Activated CD4-positive, alpha-beta T cell treated with anti-CD3 and anti-CD28 coated beads, Interleukin-2, amount 50 U/mL, for 24 hours (primary cell): ENCODE data around the gene CBY1.

Experiments
- DNase-seq, 2 donors: peaks; one replicate each; pipeline ENCODE4 v3.0.0-alpha.2; 2020; ENCODE audit warnings: low read depth in 1 of 2, low spot score in 1 of 2

The CBY1 gene

DNA sequence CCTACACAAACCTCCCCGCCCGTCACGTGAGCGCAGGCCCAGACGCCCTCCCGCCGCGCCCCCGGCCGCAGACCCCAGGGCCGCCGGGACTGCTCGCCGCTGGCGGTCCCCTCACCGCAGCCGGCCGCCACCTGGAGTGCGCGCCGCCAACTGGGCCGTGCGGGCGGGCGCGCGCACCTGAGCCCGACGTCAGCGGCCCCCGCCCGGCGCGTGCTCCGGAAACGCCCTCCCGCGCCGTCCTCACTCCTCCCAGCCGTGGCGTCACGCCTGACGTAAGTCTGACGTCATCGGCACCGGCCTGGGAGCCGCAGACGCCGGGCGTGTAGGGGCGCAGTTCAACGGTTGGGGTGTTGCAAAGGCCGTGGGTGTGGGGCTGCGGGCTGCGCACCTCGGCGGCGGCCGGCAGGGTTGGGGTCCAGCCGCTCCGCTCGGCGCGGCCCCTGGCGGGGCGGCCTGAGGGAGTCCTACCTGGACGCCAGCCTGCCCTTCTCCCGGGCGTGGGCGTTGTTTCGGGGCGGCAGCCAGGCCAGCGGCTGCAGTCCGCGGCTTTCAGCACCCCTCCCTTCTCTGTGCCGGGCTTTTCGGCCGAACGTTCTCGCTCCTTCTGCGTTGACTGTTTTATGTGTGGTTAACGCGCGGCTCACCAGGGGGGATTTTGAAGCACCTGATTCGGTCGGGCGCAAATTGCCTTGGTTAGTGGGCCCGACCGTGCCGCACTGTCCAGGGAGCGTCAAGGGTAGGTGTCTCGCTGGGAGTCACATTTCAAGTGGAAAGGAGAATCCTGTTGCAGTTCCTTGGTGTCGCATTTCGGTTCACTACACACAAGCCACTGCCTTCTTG, 44.6 kb downstream of the CBY1 start, which contains the start of gene JOSD1:
TSS of gene JOSD1 (minus strand) at position 155 of the 840 bp plus-strand sequence. CDS start 956 bp downstream, outside the sequence.
- peak; percentile 95 to 98 for DNase-seq

DNA sequence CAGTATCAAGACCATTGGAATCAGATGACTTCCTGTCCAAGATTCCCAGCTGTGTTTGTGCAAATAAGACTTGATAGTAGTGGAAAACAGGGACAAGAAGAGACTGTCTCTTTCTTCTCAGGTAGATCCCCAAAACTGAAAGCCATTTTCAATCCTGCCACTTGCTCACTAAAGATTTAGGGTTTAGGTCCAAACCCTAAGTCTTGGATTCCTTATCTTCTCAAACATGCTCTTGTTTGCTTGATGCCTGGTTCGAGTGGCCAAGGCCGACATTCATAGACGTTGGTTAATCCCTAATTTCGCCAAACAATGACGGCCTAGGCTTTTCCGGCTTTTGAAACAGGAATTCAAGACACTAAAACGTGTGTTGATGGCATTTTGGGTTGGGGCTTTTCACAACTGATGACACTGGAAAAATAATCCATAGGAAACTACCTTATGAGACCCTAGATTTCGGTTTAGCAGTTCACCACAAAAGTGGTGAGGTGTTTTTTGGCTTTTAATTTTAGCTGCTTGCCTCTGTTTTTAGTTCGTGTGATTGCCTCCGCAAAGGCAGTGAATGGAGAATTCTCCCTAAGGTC, 48.3 kb downstream of the CBY1 start:
- DNase-seq = no peak

DNA sequence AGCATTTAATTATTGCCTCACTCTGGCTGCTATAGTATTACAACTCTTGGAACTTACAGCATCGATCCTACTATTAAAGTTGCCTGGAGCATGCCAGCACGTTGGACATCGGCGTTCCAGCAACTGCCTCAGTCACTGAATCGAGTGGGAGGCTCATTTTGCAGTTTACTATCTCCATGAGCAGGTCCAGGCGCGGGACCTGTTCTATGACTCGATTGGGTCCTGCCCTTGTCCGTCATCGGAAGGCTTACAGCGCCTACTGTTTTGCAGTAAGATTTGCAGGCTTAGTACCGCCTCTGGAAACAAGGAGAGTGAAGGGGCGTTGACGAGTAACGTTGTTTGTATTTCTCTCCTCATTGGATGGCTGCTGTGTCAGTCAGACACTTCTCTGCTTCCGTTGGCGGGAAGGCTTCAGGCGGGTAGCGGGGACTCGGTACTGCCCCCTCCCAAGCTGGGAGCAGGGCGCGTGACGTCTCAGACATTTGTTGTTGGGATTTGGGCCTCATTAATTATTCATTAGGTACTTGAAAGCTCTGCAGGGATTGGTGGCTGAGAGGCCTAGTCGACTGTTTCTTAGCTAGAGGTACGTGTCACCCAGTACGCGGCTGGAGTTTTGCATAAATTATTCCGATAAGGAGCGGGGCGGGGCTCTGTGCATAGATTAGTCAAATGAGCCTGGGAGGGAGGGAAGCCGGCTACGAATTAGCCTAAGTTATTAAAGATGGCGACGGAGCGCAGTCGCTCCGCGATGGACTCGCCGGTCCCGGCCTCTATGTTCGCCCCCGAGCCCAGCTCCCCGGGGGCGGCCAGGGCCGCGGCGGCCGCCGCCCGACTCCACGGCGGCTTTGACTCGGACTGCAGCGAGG, 49.0 kb downstream of the CBY1 start, which contains the start of gene GTPBP1:
TSS of gene GTPBP1 (plus strand) at position 710 of the 866 bp plus-strand sequence. CDS start at position 722, 12 bp downstream.
- DNase-seq = peak; percentile 86 to 99

DNA sequence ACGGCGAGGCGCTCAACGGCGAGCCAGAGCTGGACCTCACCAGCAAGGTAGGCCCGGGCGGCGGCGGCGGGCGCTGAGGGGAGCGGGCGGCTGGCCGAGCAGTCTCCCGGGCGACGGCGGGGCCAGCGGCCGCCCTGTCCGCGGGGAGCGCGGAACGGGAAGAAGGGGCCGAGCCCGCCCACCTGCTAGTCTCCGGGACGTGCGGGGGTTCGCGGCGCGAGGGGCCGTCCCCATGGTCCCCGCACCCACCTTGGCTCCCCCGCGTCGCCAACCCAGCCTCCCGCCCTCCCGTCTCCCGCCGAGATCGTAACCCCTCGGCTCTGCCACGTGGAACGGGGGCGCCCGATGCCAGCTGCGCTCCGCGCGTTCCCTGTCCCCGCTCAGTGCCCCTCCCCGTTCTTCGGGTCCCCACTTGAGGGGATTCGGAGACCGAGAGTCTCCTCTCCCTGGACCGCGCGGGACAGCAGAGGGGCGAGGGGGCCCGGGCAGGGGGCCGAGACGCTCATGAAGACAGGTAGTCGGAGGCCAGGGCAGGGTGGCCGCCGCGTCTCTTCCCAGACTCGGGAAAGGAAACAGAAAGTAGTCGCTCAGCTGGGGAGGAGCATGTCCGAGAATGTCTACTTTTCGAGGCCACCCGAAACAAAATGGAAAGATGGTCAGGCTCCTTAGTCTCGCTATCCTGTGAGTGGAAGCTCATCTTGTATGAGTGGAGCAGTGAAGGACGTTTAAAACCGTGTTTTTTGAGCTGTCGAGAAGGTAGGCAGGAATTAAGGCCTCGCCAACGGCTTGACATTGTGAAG, 49.9 kb downstream of the CBY1 start:
- peak; percentile 20 to 23 for DNase-seq

DNA sequence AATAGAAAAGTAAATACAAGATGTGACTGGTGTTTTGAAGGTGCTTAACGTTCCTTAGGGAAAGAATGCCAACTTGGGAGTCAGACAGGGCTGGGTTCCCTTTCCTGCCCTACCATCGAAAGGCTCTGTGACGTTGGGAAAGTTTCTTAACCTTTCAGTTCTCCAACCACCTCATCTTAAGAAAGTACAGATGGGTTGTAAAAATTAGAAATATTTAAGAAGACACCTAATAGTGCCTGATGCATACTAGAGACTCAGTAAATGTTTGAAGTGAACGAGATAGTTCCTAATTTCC, 50.4 kb downstream of the CBY1 start:
- no peak for DNase-seq

DNA sequence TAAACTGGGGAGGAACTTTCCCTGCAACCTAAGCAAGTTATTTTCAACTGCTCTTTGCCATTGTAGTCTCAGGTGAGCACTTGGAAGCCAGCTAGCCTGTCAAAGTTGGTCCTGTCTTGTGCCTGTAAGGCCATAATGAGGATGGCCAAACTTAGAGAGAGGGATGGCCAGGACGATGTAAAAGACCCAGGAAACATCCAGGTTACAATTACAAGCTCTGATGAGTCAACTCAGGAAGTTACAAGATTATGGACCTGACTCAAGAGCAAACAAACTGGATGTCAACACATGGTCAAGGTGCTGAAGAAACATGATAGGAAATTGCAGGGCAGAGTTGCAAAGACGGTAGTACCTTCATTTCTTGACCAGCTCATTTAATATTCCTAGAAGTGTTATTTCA, 50.9 kb downstream of the CBY1 start:
- no peak for DNase-seq

DNA sequence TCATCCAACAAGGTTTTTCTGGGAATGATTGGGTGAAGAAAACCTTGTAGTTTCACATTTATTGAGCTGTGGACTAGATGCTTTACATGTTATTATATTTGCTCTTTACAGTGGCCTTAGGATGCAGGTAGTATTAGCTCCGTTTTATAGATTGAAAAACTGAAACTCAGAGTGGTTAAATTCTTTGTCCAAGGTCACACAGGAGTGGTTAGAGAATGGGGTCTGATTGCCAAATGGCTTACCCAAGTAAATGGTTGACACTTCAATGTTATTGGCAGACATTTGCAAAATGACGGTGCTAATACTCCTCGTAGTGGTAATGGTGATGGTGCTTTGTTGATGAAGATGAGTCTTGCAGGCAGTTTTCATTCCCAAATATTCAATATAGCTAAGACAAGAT, 51.5 kb downstream of the CBY1 start:
- no peak for DNase-seq

DNA sequence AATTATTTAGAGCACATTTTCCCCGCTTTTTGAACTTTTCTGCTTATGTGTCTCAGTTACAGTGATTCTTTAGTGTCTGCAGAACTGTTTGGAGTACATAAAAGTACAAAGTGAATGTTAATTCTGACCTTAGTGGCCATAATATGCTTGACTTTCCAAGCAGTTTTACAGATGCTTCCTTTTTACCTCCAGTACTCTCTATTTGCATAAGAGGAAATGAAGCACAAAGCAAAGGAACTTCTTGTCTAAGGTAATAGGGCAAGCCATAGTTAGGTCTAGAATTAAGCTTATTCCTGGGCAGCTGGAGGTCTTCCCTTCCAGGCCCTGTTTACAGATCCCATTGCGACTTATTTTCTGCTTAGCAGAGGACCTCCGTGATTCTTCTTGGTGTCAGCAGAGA, 52.9 kb downstream of the CBY1 start:
- DNase-seq = no peak

DNA sequence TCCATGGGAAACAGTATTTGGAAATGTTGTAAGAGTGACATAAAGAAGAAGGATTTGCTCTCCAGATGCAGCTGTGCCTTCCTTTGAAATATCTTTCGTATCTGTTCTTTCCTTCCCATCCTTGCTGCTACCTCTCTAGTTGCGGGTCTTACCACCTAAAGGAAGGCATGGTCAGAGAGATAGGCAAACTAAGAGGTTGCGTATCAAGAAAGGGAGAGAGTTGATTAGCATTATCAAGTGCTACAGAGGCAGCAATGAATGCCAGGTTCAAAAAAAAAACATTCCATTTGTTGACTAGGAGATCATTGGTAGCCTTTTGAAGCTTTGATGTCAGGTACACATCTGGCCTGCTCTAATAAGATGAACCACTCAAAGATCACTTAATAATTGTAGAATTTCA, 53.9 kb downstream of the CBY1 start:
- no peak for DNase-seq

DNA sequence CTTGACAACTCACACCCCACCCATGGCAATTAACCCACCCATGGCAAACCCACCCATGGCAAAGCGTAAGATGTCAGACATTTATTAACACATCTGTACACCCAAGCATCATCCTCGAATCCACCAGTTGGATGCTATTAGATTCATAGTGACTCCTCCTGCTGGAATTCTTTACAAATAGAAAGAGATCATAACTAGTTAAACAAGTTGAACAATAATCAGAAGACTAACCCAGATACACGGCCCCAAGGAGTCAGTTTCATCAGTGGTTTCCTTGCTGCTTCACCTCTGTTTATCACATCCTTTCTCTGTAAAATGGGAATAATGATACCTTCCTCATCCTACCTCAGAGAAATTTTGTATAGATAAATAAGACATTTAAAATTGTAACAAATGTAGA, 54.4 kb downstream of the CBY1 start:
- DNase-seq = no peak

DNA sequence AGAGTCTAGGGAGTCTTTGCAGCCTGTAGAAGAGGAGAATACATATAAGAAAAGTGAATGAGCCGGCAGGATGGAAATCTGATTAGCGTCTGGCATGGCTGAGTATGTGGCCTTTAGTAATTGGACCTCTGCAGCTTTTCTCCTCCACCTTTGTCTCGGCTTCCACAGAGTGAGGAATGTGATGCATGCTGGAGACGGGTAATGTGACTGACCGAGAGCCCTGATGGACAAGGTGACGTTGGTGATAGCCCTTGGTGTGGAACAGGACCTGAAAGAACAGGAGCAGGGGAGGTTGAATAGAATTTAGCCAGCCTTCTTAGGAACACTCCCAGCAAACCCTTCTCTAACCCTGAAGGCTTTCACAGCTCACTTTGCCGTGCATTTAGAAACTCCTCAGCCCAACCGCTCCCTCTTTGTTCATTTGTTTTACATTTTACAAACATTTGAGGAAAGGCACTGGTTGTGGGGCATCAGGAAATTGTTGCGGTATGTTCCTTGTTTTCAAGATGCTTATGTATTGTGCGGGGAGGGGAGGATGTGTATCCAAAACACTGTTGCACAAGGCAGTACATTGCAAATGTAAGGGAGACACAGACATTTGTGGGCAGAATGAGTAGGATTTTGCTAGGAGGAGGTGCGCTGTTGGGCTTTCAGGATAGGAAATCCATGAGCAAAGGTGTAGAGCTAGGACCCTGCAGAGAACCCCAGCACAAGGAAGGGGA, 56.2 kb downstream of the CBY1 start:
- no peak for DNase-seq

DNA sequence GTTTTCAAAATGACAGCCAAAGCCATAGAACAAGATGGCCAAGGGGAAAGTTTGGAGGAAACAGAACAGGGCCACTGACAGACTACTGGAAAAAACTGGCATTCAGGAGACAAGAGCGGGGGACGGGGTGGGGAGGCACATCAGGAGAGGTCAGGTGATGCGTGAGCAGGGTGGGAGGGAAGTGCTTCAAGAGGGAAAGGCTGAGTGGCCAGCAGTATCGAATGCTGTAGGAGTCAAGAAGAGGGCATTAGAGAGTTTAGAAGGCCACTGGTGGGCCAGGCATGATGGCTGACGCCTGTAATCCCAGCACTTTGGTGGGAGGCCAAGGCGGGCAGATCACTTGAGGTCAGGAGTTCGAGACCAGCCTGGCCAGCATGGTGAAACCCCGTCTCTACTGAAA, 57.5 kb downstream of the CBY1 start:
- DNase-seq = no peak

DNA sequence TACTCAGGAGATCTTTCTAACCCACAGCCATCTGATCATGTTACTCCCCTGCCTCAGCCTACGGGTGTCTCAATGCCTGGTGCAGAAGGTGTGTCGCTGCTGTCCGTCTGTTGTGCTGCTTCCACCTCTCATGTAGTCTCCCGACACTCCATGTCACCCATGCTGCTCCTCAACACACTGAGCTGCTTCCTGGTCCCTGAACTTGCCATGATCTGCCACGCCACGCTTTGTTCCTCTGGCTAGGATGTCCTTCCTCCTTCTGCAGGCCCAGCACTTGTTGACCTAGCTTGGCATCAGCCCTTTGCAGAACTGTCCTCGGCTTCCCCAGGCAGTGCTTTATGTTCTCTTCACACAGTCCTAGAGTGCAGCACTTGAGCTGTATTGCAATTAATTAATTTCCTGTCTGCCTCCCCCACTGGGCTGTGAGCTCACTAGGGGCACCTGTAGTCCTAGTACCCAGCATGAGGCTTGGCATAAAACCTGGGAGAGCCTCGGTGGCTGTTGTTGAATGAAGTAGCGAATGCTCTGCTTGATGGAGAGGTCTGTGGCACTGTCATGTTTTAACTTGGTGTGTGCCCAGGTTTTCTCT, 58.8 kb downstream of the CBY1 start:
- DNase-seq = no peak

DNA sequence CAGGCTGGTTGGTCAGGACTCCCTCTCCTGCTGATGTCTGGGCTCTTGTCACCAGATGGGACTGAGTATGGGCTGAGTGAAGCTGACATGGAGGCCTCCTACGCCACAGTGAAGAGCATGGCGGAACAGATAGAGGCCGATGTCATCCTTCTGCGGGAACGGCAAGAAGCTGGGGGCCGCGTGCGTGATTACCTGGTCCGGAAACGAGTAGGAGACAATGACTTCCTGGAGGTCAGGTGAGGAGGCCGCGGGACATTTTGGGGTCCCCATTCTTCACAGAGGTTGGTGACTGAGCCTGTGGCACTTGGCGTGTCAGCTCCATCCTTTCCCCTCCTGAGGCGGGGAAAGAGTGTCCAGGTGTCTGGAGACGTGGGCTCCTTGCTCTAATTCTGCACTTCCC, 59.4 kb downstream of the CBY1 start:
- no peak for DNase-seq

DNA sequence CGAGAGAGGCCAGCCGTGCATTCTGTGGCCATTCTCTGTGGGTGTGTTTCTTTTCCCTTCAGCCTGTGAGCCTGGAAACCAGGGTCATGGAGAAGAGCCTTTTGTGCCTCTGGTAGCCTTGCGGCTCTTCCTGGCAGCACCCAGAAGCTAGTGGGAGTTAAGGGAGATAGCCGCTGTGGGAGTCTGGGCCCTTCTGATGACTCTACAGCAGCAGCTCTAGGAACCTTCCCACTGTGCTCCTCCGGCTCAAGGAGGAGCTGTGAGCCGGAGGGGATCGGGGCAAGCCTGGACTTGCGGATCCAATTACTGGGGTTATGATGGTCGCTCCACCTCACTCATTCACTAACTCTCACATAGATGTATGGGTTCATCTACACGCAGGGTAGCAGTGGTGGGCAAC, 59.8 kb downstream of the CBY1 start:
- no peak for DNase-seq

DNA sequence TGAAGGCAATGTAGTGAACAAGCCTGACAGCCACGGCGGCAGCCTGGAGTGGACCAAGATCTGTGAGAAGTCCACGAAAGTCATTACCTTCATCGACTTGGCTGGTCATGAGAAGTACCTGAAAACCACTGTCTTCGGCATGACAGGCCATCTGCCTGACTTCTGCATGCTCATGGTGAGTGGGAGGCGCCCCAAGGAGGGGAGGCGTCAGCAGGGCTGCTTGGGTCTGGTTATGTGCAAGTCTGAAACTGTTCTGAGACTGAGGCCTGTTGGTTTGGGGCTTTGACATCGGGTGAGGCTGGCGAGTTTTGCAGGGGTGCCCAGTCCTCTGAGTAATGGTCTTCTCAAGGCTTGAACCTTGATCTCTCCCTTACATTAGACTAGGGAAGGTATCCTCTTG, 60.4 kb downstream of the CBY1 start:
- DNase-seq = no peak

DNA sequence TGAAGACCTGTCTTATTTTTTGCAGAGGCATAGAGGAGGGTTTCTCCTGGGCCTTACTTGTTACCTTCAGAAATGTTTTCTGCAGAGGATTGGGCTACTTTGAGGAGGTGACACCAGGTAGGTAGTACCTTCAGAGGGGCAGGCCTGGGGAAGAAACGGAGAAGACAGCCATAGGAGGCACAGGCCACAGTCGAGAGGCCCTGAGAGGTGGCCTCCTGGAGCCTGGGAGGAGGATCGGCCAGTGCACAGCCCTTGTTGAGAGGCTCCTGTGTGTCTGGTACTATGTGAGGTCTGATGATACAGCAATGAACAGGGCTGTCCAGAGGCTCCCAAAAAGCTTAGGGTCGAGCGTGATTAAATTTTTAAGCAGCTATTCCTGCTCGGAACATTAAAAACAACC, 60.8 kb downstream of the CBY1 start:
- no peak for DNase-seq

DNA sequence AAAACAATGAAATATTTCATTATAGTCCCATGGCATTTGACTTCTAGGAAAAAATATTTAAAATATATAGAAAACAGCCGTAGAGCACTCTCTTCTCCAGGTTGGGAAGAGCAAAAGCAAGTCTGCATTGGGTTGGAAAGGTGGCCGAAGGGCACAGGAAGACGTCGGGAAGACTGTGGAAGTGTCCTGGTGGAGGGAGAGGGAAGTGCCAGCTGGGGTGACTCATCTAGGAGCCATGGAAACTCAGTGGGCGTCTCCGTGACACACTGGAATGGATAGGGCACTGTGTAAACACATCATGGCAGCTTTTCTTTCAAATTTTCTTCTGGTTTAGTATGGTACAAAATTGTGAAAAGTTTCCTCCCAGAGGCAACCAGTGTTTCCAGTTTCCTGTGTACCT, 62.0 kb downstream of the CBY1 start:
- no peak for DNase-seq

DNA sequence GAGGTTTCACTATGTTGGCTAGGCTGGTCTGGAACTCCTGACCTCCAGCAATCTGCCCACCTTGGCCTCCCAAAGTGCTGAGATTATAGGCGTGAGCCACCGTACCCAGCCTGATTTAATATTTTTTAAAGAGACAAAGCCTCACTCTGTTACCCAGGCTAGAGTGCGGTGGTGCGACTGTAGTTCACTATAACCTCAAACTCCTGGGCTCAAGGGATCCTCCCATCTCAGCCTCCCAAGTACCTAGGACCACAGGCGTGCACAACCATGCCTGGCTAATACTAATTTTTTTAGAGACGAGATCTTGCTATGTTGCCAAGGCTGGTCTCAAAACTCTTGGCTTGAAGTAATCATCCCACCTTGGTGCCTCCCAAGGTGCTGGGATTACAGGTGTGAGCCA, 62.8 kb downstream of the CBY1 start:
- DNase-seq = no peak

DNA sequence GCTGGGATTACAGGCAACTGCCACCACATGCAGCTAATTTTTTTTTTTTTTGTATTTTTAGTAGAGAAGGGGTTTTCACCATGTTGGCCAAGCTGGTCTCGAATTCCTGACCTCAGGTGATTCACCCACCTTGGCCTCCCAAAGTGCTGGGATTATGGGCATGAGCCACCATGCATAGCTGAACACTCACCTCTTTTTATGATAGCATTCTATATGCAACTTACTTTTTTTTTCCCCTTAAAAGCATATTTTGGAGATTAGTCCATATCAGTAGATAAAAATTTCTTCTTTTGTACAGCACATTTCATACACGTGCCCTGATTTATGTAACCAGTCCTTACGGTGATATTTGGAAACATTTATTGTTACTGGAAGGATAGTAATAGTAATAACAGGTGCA, 63.9 kb downstream of the CBY1 start:
- DNase-seq = no peak
